Tibial nerve (tissue), 4 donors: Measurements from ENCODE around the gene TFF3. TPM values are rescaled to one million over a fixed set of nuclear protein-coding genes. Genes with fewer than 3 reads are reported as not detected.

Experiments used
- DNase-seq, 2 donors: peaks; one replicate each; pipeline ENCODE4 v3.0.0-alpha.2; 2019; ENCODE audit warnings: low spot score in 2 of 2
- H3K27ac ChIP-seq, 4 donors: fragments of 200-600 bp; sonication (generic) in 3 of 4; one replicate each; pipeline ENCODE4 v1.5.1; 2017 to 2019; ENCODE audit warnings: mild to moderate bottlenecking in 1 of 4
- H3K27me3 ChIP-seq, 2 donors: fragments of 200-600 bp; sonication (generic) in 1 of 2; one replicate each; pipeline versions ENCODE4 v1.5.1 to v1.6.0; 2017 to 2019
- H3K36me3 ChIP-seq, 3 donors: fragments of 200-600 bp; sonication (generic); one replicate each; pipeline ENCODE4 v1.5.1; 2018 to 2019
- H3K4me1 ChIP-seq, 4 donors: fragments of 200-600 bp; sonication (generic) in 3 of 4; one replicate each; pipeline ENCODE4 v1.5.1; 2017 to 2019
- H3K4me3 ChIP-seq, 4 donors: fragments of 200-600 bp; sonication (generic) in 3 of 4; one replicate each; pipeline ENCODE4 v1.5.1; 2017 to 2019; ENCODE audit warnings: mild to moderate bottlenecking in 1 of 4, moderate library complexity in 1 of 4
- H3K9me3 ChIP-seq, 4 donors: fragments of 200-600 bp; sonication (generic) in 3 of 4; one replicate each; pipeline ENCODE4 v1.5.1; 2017 to 2019
- CTCF ChIP-seq, 5 experiments: fragments of 200-600 bp in 3 of 5; fragments of 450-650 bp in 2 of 5; sonication (generic) in 3 of 5; IDR thresholded peaks; one replicate each; pipeline ENCODE4 v1.5.1; 2016 to 2019; ENCODE audit warnings: antibody characterized with exemption in 5 of 5, mild to moderate bottlenecking in 3 of 5, moderate library complexity in 2 of 5
- EP300 ChIP-seq, 2 donors: sonication (generic); formaldehyde crosslinking; IDR thresholded peaks; one replicate each; pipeline ENCODE4 v1.6.1; 2017; ENCODE audit warnings: antibody characterized with exemption in 2 of 2, mild to moderate bottlenecking in 1 of 2
- POLR2A ChIP-seq, 2 donors: fragments of 450-650 bp; IDR thresholded peaks; one replicate each; pipeline ENCODE4 v1.6.1; 2017; ENCODE audit warnings: antibody characterized with exemption in 2 of 2, mild to moderate bottlenecking in 2 of 2, moderate library complexity in 2 of 2
- WGBS, 2 donors: methylation state at CpG; one replicate each; pipeline ENCODE4 v1.1.5; 2018; 5-methylcytosine and 5-hydroxymethylcytosine counted together
- total RNA-seq, 4 donors: library from RNA; depleted of rRNA; stranded (reverse); fragments of >200 nt; gene quantifications; one replicate each; pipeline ENCODE4 v1.1.0, GENCODE V29; 2016

The TFF3 gene
- total RNA-seq, 4 donors from 2014 or later: 4.2 to 21.1 (median 13.4) TPM

- peaks cover 0 to 28% of the 10 kb centered on the region in 2 donors for H3K27me3 ChIP-seq
- no peak for DNase-seq
- no peaks in the 10 kb centered on the region for H3K36me3 ChIP-seq
- H3K4me3 ChIP-seq: no peak overlapping the region
- no peak overlapping the region for H3K27ac ChIP-seq
- H3K9me3 ChIP-seq: no peaks in the 10 kb centered on the region
- WGBS, 2 donors: 74 to 75% methylated on average over 13 to 17 of the region's 17 CpGs
- no peak for TF ChIP-seq CTCF (IDR thresholded peaks at IDR 0.05)
- no peak for TF ChIP-seq POLR2A (IDR thresholded peaks at IDR 0.05)
- TF ChIP-seq EP300 (IDR thresholded peaks at IDR 0.05): no peak
- peaks cover 0 to 15% (median 0%) of the 10 kb centered on the region in 4 donors for H3K4me1 ChIP-seq
Observed at GRCh38 chr21:42306366-42307035, 8.7 kb downstream of the TFF3 start.

- TF ChIP-seq CTCF (IDR thresholded peaks at IDR 0.05) (no peak), EP300 (IDR thresholded peaks at IDR 0.05) (no peak), POLR2A (IDR thresholded peaks at IDR 0.05) (no peak)
- Histone ChIP-seq H3K9me3 (no peaks in the 10 kb centered on the region), H3K36me3 (no peaks in the 10 kb centered on the region), H3K27ac (no peak overlapping the region), H3K27me3 (peaks cover 0 to 28% of the 10 kb centered on the region in 2 donors), H3K4me3 (no peak overlapping the region), H3K4me1 (peaks cover 0 to 18% (median 0%) of the 10 kb centered on the region in 4 donors)
- no peak for DNase-seq
- WGBS, 2 donors: 94 to 97% methylated on average over 33 of the region's 33 CpGs
Observed at GRCh38 chr21:42305707-42306147, 9.5 kb downstream of the TFF3 start.

GRCh38 chr21:42304556-42305454 lies 10.4 kb downstream of the TFF3 start:
- H3K36me3 ChIP-seq: no peaks in the 10 kb centered on the region
- WGBS, 2 donors: 54 to 64% methylated on average over 17 to 22 of the region's 22 CpGs
- H3K27me3 ChIP-seq: peaks cover 0 to 28% of the 10 kb centered on the region in 2 donors
- H3K9me3 ChIP-seq: no peaks in the 10 kb centered on the region
- peaks cover 0 to 9% (median 0%) of the 10 kb centered on the region in 4 donors for H3K4me1 ChIP-seq
- TF ChIP-seq POLR2A (IDR thresholded peaks at IDR 0.05) (no peak), EP300 (IDR thresholded peaks at IDR 0.05) (no peak), CTCF (IDR thresholded peaks at IDR 0.05) (no peak)
- H3K27ac ChIP-seq: no peak overlapping the region
- DNase-seq: no peak
- no peak overlapping the region for H3K4me3 ChIP-seq

- TF ChIP-seq EP300 (IDR thresholded peaks at IDR 0.05): no peak
- TF ChIP-seq CTCF (IDR thresholded peaks at IDR 0.05): no peak
- no peak for TF ChIP-seq POLR2A (IDR thresholded peaks at IDR 0.05)
- Histone ChIP-seq H3K4me3 (no peak overlapping the region), H3K27ac (no peak overlapping the region), H3K36me3 (no peaks in the 10 kb centered on the region), H3K9me3 (no peaks in the 10 kb centered on the region), H3K27me3 (peaks cover 0 to 22% of the 10 kb centered on the region in 2 donors), H3K4me1 (peaks cover 0 to 12% (median 0%) of the 10 kb centered on the region in 4 donors)
- no peak for DNase-seq
- 79 to 89% methylated on average over 3 of the region's 3 CpGs for WGBS, 2 donors
Observed at GRCh38 chr21:42303443-42303842, 11.8 kb downstream of the TFF3 start.

- H3K27me3 ChIP-seq: peaks cover 0 to 16% of the 10 kb centered on the region in 2 donors
- H3K36me3 ChIP-seq: no peaks in the 10 kb centered on the region
- TF ChIP-seq POLR2A (IDR thresholded peaks at IDR 0.05) (no peak), EP300 (IDR thresholded peaks at IDR 0.05) (no peak), CTCF (IDR thresholded peaks at IDR 0.05) (no peak)
- no peak for DNase-seq
- no peak overlapping the region for H3K4me3 ChIP-seq
- H3K4me1 ChIP-seq: peaks cover 0 to 12% (median 0%) of the 10 kb centered on the region in 4 donors
- H3K27ac ChIP-seq: peak overlapping the region in 1 of 4 donors; percentile 38
- no peaks in the 10 kb centered on the region for H3K9me3 ChIP-seq
- WGBS, 2 donors: 62 to 80% methylated on average over 7 of the region's 7 CpGs
Observed at GRCh38 chr21:42302794-42303193, 12.4 kb downstream of the TFF3 start.
